SK-N-SH (cell line): ENCODE results near the gene GRK5. TPM values are rescaled to one million over a fixed set of nuclear protein-coding genes. Genes with fewer than 3 reads are reported as not detected.

Experiments used
- CTCF ChIA-PET: fragments of 300-600, 350-600 bp; formaldehyde crosslinking; extraction: SDS; loops from one replicate; lab custom pipeline; 2021; lab: Yijun Ruan, JAX
- POLR2A ChIA-PET: fragments of 350-600 bp; sonication (Branson Sonifier 250); formaldehyde crosslinking; extraction: SDS; loops from one replicate; lab custom pipeline; 2020; ENCODE audit warnings: antibody characterized with exemption, inconsistent platforms; lab: Yijun Ruan, JAX
- DNase-seq: peaks from one replicate; pipeline ENCODE4 v3.0.0; 2012
- H2AFZ ChIP-seq: fragments of 200-600 bp; sonication (generic); 2 replicates; pipeline ENCODE4 v1.8.1; 2016; ENCODE audit warnings: antibody characterized with exemption, mild to moderate bottlenecking, low read depth
- H3F3A ChIP-seq: fragments of 200-600 bp; sonication (generic); replicated peaks from 2 replicates; pipeline ENCODE3; 2016; ENCODE audit warnings: antibody characterized with exemption, mild to moderate bottlenecking; ENCODE audit not compliant: insufficient read depth
- H3K27ac ChIP-seq, 2 experiments: fragments of 200-500 bp in 1 of 2; fragments of 200-600 bp in 1 of 2; sonication (Bioruptor generic) in 1 of 2; sonication (generic), shearing (Covaris generic) in 1 of 2; 2 replicates each; pipeline versions ENCODE4 v1.5.1 to v1.6.1; 2014 to 2016; ENCODE audit warnings: low read depth in 2 of 2, inconsistent platforms in 1 of 2, low read length in 1 of 2, mild to moderate bottlenecking in 1 of 2, mixed read lengths in 1 of 2
- H3K27me3 ChIP-seq: fragments of 200-600 bp; sonication (generic), shearing (Covaris generic); 2 replicates; pipeline ENCODE4 v1.6.1; 2016; ENCODE audit warnings: mixed run types; ENCODE audit not compliant: insufficient read depth
- H3K36me3 ChIP-seq, 2 experiments: fragments of 200-500 bp in 1 of 2; fragments of 200-600 bp in 1 of 2; sonication (Bioruptor generic) in 1 of 2; sonication (generic) in 1 of 2; replicated peaks in 1 of 2; 2 replicates each; pipeline versions ENCODE3 to v1.5.1; 2014 to 2016; ENCODE audit warnings: low read length in 1 of 2, mild to moderate bottlenecking in 1 of 2; ENCODE audit not compliant: insufficient read depth in 2 of 2, control insufficient read depth in 1 of 2
- H3K4me1 ChIP-seq, 2 experiments: fragments of 200-500 bp in 1 of 2; fragments of 200-600 bp in 1 of 2; sonication (Bioruptor generic) in 1 of 2; sonication (generic), shearing (Covaris generic) in 1 of 2; 2 replicates each; pipeline versions ENCODE4 v1.5.1 to v1.6.1; 2014 to 2016; ENCODE audit warnings: low read depth in 1 of 2, low read length in 1 of 2, mixed run types in 1 of 2; ENCODE audit not compliant: insufficient read depth in 2 of 2, control insufficient read depth in 1 of 2
- H3K4me2 ChIP-seq: fragments of 200-600 bp; sonication (generic), shearing (Covaris generic); 2 replicates; pipeline ENCODE4 v1.6.1; 2017; ENCODE audit warnings: mixed run types
- H3K4me3 ChIP-seq, 2 experiments: fragments of 200-500 bp in 1 of 2; fragments of 200-600 bp in 1 of 2; sonication (Bioruptor generic) in 1 of 2; sonication (generic), shearing (Covaris generic) in 1 of 2; 2 replicates each; pipeline versions ENCODE4 v1.5.1 to v1.8.1; 2014 to 2016; ENCODE audit warnings: low read depth in 2 of 2, inconsistent platforms in 1 of 2, low read length in 1 of 2, mild to moderate bottlenecking in 1 of 2, mixed read lengths in 1 of 2, moderate library complexity in 1 of 2
- H3K79me2 ChIP-seq: fragments of 200-600 bp; sonication (generic); 2 replicates; pipeline ENCODE4 v1.8.1; 2017; ENCODE audit warnings: mild to moderate bottlenecking; ENCODE audit not compliant: insufficient read depth
- H3K9ac ChIP-seq: fragments of 200-600 bp; sonication (generic); 2 replicates; pipeline ENCODE4 v1.6.1; 2017; ENCODE audit warnings: mixed run types
- H3K9me2 ChIP-seq: fragments of 200-600 bp; sonication (generic); 2 replicates; pipeline ENCODE4 v1.6.1; 2017; ENCODE audit warnings: mixed run types
- H3K9me3 ChIP-seq: fragments of 200-600 bp; sonication (generic); 2 replicates; pipeline ENCODE4 v1.6.1; 2017; ENCODE audit warnings: mixed run types, mild to moderate bottlenecking, moderate library complexity
- H4K20me1 ChIP-seq: fragments of 200-600 bp; sonication (generic); 2 replicates; pipeline ENCODE4 v1.6.1; 2017; ENCODE audit warnings: mild to moderate bottlenecking, mixed run types; ENCODE audit not compliant: insufficient read depth
- CTCF ChIP-seq: fragments of 200-600 bp; sonication (generic); IDR thresholded peaks from 2 replicates; pipeline ENCODE4 v1.6.1; 2017; ENCODE audit warnings: antibody characterized with exemption, mild to moderate bottlenecking, moderate library complexity
- EP300 ChIP-seq, 2 experiments: IDR thresholded peaks; 2 replicates each; pipeline versions ENCODE4 v1.4.0 to v1.6.1; 2012; ENCODE audit warnings: borderline replicate concordance in 1 of 2, low read depth in 1 of 2, low read length in 1 of 2
- EZH2phosphoT487 ChIP-seq: fragments of 200-600 bp; sonication (generic); IDR thresholded peaks from 2 replicates; pipeline ENCODE4 v1.6.1; 2017; ENCODE audit warnings: low read depth, mixed run types, mild to moderate bottlenecking, antibody characterized with exemption, moderate library complexity, borderline replicate concordance
- FOSL2 ChIP-seq: IDR thresholded peaks from 2 replicates; pipeline ENCODE4 v1.4.0; 2012; ENCODE audit warnings: low read depth, mild to moderate bottlenecking, moderate library complexity, borderline replicate concordance
- FOXM1 ChIP-seq: IDR thresholded peaks from 2 replicates; pipeline ENCODE4 v1.4.0; 2012; ENCODE audit warnings: low read depth, mild to moderate bottlenecking
- GABPA ChIP-seq: IDR thresholded peaks from 2 replicates; pipeline ENCODE4 v1.4.0; 2012; ENCODE audit warnings: low read depth, mild to moderate bottlenecking
- MEF2A ChIP-seq: IDR thresholded peaks from 2 replicates; pipeline ENCODE4 v1.4.0; 2012; ENCODE audit warnings: low read depth, borderline replicate concordance
- MXI1 ChIP-seq: IDR thresholded peaks from 2 replicates; pipeline ENCODE4 v1.6.1; 2012; ENCODE audit warnings: mild to moderate bottlenecking, low read depth, low read length, improper control_type of control experiment
- NFIC ChIP-seq: IDR thresholded peaks from 2 replicates; pipeline ENCODE4 v1.4.0; 2012; ENCODE audit warnings: borderline replicate concordance
- NRF1 ChIP-seq: IDR thresholded peaks from 2 replicates; pipeline ENCODE4 v1.6.1; 2012; ENCODE audit warnings: low read depth, mild to moderate bottlenecking, low read length
- PBX3 ChIP-seq: IDR thresholded peaks from 2 replicates; pipeline ENCODE4; 2012
- POLR2AphosphoS5 ChIP-seq: IDR thresholded peaks from 2 replicates; pipeline ENCODE4 v1.6.1; 2012; ENCODE audit warnings: low read depth, low read length
- RAD21 ChIP-seq: IDR thresholded peaks from 2 replicates; pipeline ENCODE4 v1.6.1; 2012; ENCODE audit warnings: mild to moderate bottlenecking, low read length
- RXRA ChIP-seq: IDR thresholded peaks from 2 replicates; pipeline ENCODE4 v1.4.0; 2012; ENCODE audit warnings: low read depth, mild to moderate bottlenecking, borderline replicate concordance
- TAF1 ChIP-seq: IDR thresholded peaks from 2 replicates; pipeline ENCODE4 v1.6.1; 2012; ENCODE audit warnings: low read depth, mild to moderate bottlenecking, low read length, moderate library complexity, borderline replicate concordance
- TCF12 ChIP-seq: IDR thresholded peaks from 2 replicates; pipeline ENCODE4 v1.4.0; 2012
- USF2 ChIP-seq: fragments of 150-350 bp; IDR thresholded peaks from 2 replicates; pipeline ENCODE4 v1.6.1; 2017; ENCODE audit warnings: antibody characterized with exemption, low read length, low read depth, borderline replicate concordance
- YY1 ChIP-seq: IDR thresholded peaks from 2 replicates; pipeline ENCODE4 v1.4.0; 2012; ENCODE audit warnings: low read depth, mild to moderate bottlenecking
- WGBS: methylation state at CpG from one replicate; pipeline ENCODE4 v1.1.6; 2017; ENCODE audit warnings: low lambda C conversion rate; 5-methylcytosine and 5-hydroxymethylcytosine counted together
- polyA plus RNA-seq, 3 experiments: library from polyadenylated mRNA; depleted of rRNA; stranded (reverse); fragments of >200 nt; gene quantifications; 2 replicates each; pipeline ENCODE4 v1.2.3, GENCODE V29; 2012

The GRK5 gene
- polyA plus RNA-seq, 1 of the 3 experiments (the other 2 are of a cell fraction) = 12.1 TPM

GRCh38 chr10:119469846-119470245, 262.5 kb downstream of the GRK5 start (continued):
- TF ChIP-seq PBX3 (no peak), TAF1 (no peak), EP300 (IDR thresholded peaks at IDR 0.05; ENCODE audit: borderline replicate concordance in 1 of 2, low read depth in 1 of 2, low read length in 1 of 2) (no peak), MEF2A (no peak), FOXM1 (no peak), RAD21 (no peak), NFIC (no peak), POLR2AphosphoS5 (no peak), YY1 (no peak)
- TF ChIP-seq, all 33 proteins: peak for 0

- H3F3A ChIP-seq = no peaks in the 10 kb centered on the region
- WGBS = 26% methylated on average over 3 of the region's 3 CpGs
- H3K4me2 ChIP-seq = no peak overlapping the region
- H4K20me1 ChIP-seq = no peaks in the 10 kb centered on the region
- H3K27ac ChIP-seq = no peak overlapping the region
- no peaks in the 10 kb centered on the region for H3K36me3 ChIP-seq
- H3K9ac ChIP-seq = no peak overlapping the region
- no peak overlapping the region for H3K4me3 ChIP-seq
- H3K79me2 ChIP-seq = no peaks in the 10 kb centered on the region
- ChIA-PET CTCF (interaction anchor here (0.7 to 2.0 kb wide), 8 partner anchors 10 to 281 kb away, joined by 3 to 11 read pairs (median 5); no protein-coding TSS in a partner anchor), POLR2A (no interaction called here)
- H3K9me2 ChIP-seq = no peaks in the 10 kb centered on the region
- DNase-seq = no peak
- H3K27me3 ChIP-seq = no peaks in the 10 kb centered on the region; the same call in 1 of the 2 replicates
- H2AFZ ChIP-seq = no peak overlapping the region
- H3K4me1 ChIP-seq = no peaks in the 10 kb centered on the region
- H3K9me3 ChIP-seq = no peaks in the 10 kb centered on the region
- no peak for TF ChIP-seq CTCF
- TF ChIP-seq USF2 = no peak
- TF ChIP-seq FOSL2 = no peak
- TF ChIP-seq NRF1 = no peak
- no peak for TF ChIP-seq EP300 (IDR thresholded peaks at IDR 0.05; ENCODE audit: borderline replicate concordance in 1 of 2, low read depth in 1 of 2, low read length in 1 of 2)
- TF ChIP-seq TAF1 = no peak
- no peak for TF ChIP-seq RXRA
- no peak for TF ChIP-seq YY1
- TF ChIP-seq MXI1 = no peak
- no peak for TF ChIP-seq GABPA
- no peak for TF ChIP-seq EZH2phosphoT487
- no peak for TF ChIP-seq TCF12
These were observed 263.7 kb downstream of the GRK5 start for GRCh38 chr10:119470920-119471702.
